ENCODE measurements around the gene CSRNP3.

Gene CSRNP3

DNA sequence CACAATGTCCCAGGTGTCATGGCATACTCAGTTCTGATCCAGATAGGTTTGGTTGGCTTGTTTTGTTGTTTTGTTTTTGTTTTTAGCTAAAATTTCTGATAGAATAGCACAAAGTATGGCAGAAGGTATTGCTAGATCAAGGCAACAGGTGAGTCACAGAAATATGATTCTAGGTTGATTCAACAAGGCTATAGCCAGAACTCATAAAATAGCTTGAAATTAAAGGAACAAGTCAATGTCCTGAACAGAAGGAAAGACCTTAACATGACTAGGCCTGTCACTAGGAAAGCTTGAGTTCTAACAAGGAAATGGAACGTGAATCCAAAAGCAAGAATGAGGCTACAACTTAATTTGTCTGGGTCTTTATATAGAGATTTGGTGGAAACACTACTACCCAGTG is 167.5 kb downstream of the CSRNP3 start:
- no peak for DNase-seq (ENCODE audit: low spot score)
- TF ChIP-seq, protein P1, sequence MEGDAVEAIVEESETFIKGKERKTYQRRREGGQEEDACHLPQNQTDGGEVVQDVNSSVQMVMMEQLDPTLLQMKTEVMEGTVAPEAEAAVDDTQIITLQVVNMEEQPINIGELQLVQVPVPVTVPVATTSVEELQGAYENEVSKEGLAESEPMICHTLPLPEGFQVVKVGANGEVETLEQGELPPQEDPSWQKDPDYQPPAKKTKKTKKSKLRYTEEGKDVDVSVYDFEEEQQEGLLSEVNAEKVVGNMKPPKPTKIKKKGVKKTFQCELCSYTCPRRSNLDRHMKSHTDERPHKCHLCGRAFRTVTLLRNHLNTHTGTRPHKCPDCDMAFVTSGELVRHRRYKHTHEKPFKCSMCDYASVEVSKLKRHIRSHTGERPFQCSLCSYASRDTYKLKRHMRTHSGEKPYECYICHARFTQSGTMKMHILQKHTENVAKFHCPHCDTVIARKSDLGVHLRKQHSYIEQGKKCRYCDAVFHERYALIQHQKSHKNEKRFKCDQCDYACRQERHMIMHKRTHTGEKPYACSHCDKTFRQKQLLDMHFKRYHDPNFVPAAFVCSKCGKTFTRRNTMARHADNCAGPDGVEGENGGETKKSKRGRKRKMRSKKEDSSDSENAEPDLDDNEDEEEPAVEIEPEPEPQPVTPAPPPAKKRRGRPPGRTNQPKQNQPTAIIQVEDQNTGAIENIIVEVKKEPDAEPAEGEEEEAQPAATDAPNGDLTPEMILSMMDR (IDR thresholded peaks at IDR 0.05; ENCODE audit: extremely low read depth, insufficient read depth, missing control alignments) = no peak
- in situ Hi-C loops (cut with MboI; ENCODE audit: low pct_unique_long_range_greater_than_20kb, low sequenced_read_pairs, unreplicated experiment) = no loop called here

GRCh38 chr2:165637396-165637795 is 167.9 kb downstream of the CSRNP3 start:
- DNase-seq (ENCODE audit: low spot score) = no peak
- TF ChIP-seq, protein P1 (IDR thresholded peaks at IDR 0.05; ENCODE audit: extremely low read depth, insufficient read depth, missing control alignments) = no peak
- in situ Hi-C loops (cut with MboI; ENCODE audit: low pct_unique_long_range_greater_than_20kb, low sequenced_read_pairs, unreplicated experiment) = no loop called here

DNA sequence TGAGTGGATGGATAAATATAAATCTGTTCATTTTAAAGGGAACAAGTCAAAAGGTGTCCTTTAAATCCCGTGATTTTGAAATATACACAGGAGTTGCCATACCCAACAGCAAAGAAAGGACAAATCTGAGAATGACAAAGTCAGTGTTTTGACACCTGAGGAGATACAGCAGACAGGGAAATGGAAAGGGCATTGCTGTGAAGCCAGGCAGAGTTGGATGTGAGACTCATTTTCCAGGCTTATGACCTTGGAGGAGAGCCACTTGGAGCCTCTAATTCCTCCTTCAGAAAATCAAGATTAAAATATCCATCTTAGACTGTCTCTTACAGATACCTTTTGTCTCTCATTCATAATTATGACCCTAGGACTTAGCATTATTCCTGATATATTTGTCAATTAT is 170.0 kb downstream of the CSRNP3 start:
- in situ Hi-C loops (cut with MboI; ENCODE audit: low pct_unique_long_range_greater_than_20kb, low sequenced_read_pairs, unreplicated experiment) = no loop called here
- no peak for DNase-seq (ENCODE audit: low spot score)
- TF ChIP-seq, protein P1 (IDR thresholded peaks at IDR 0.05; ENCODE audit: extremely low read depth, insufficient read depth, missing control alignments) = no peak

GRCh38 chr2:165640247-165640929 is 170.9 kb downstream of the CSRNP3 start:
- TF ChIP-seq, protein P1 (IDR thresholded peaks at IDR 0.05; ENCODE audit: extremely low read depth, insufficient read depth, missing control alignments) = no peak
- in situ Hi-C loops (cut with MboI; ENCODE audit: low pct_unique_long_range_greater_than_20kb, low sequenced_read_pairs, unreplicated experiment) = no loop called here
- no peak for DNase-seq (ENCODE audit: low spot score)

DNA sequence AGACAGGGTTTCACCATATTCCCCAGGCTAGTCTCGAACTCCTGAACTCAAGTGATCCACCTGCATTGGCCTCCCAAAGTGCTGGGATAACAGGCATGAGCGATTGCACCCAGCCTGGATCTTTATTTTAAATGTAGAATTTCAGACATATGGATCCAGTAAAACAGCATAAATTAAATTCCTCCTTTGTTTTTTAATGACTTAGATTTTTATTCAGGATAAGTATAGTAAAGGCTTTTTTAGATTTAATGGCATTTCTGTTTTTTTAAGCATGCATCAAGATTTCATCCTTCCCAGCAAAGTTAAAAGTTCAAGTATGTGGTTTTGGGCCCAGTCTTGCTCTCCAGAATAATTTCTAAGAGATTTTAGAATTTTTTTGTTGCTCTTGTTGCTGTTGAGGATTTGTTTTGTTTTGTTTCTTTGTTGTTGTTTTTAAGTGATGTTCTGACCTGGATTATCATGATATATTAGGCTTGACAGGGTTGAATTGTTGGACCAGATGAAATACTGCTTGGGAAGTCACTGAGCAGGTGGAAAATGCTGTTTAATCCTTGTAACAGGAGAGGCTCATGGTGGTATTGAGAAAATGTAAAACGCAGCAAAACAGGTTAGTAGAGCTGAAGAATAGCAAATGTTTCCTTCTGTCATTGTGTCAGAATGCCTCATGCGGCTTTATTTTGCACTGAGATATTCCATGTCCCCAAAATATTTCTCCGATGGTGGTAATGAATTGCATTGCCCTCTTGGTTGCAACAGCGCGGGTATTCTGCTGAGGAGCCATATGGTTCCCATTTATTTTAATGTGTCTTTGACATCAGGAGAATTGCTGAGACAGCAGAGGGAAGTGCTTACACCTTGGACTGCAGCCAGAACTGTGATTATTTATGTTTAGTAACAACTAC is 176.7 kb downstream of the CSRNP3 start:
- no peak for DNase-seq (ENCODE audit: low spot score)
- TF ChIP-seq, protein P1 (IDR thresholded peaks at IDR 0.05; ENCODE audit: extremely low read depth, insufficient read depth, missing control alignments) = no peak
- in situ Hi-C loops (cut with MboI; ENCODE audit: low pct_unique_long_range_greater_than_20kb, low sequenced_read_pairs, unreplicated experiment) = no loop called here

GRCh38 chr2:165647409-165647808 is 177.9 kb downstream of the CSRNP3 start:
- DNase-seq (ENCODE audit: low spot score) = no peak
- in situ Hi-C loops (cut with MboI; ENCODE audit: low pct_unique_long_range_greater_than_20kb, low sequenced_read_pairs, unreplicated experiment) = no loop called here
- TF ChIP-seq, protein P1 (IDR thresholded peaks at IDR 0.05; ENCODE audit: extremely low read depth, insufficient read depth, missing control alignments) = no peak
